ENCODE measurements around the gene ATP1B1. TPM values are rescaled to one million over a fixed set of nuclear protein-coding genes. Genes with fewer than 3 reads are reported as not detected.
A peak's percentile ranks its signal among the peaks of the same experiment; 100 is the strongest.

ATP1B1 gene
- total and polyA plus RNA-seq, 2 of the 13 experiments (the other 11 are each of a cell fraction or from before 2014, with no cell fraction given) = 134 to 135 TPM

DNA sequence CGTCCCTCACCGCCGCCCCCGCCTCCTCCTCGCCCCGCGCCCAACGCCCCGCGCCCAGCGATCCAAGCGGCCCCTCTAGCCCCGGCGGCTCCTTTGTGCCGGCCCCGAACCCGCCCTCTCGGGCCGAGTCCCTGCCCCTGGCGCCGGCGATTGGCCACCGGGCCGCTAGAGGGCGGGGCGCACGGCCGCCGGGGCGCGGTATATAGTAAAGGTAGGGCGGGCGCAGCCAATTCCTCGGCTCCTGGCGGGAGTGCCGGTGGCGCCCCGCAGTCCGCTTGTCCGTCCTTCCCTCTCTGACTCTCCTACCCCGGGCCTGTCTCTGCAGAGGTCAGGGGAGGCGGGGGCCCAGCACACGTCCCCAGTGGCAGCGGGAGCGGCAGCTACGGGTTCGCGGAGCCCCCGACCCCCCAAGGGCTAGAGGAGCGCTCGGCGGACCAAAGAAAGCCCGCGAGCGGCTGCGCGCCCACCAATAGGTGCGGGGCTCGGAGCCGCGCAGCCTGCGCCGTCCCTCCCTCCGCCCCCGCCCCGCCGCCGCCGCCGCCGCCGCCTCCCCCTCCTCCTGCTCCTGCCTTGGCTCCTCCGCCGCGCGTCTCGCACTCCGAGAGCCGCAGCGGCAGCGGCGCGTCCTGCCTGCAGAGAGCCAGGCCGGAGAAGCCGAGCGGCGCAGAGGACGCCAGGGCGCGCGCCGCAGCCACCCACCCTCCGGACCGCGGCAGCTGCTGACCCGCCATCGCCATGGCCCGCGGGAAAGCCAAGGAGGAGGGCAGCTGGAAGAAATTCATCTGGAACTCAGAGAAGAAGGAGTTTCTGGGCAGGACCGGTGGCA, at the start of gene ATP1B1 (continued):
- TF ChIP-seq ZBTB46 (CRISPR knock-in tag; IDR thresholded peaks at IDR 0.05; ENCODE audit: borderline replicate concordance) = no peak
- no peak for TF ChIP-seq SYNCRIP (IDR thresholded peaks at IDR 0.05; ENCODE audit: insufficient read depth, low read depth, low read length)
- peak; percentile 66; the same call in 1 of the 2 replicates for TF ChIP-seq POLR2AphosphoS2 (IDR thresholded peaks at IDR 0.05; ENCODE audit: low read depth, low read length)
- TF ChIP-seq ZNF343 (CRISPR knock-in tag; IDR thresholded peaks at IDR 0.05) = 0 out of 2 replicates have a peak, but pooled peaks have one; percentile 45
- TF ChIP-seq SATB2 (CRISPR knock-in tag; IDR thresholded peaks at IDR 0.05) = no peak
- 0 out of 2 replicates have a peak, but pooled peaks have one; percentile 40 for TF ChIP-seq ATF7-NPFF (CRISPR knock-in tag; IDR thresholded peaks at IDR 0.05; ENCODE audit: low read depth)
- TF ChIP-seq ZNF251 (CRISPR knock-in tag; IDR thresholded peaks at IDR 0.05) = no peak
- TF ChIP-seq SMC3 (IDR thresholded peaks at IDR 0.05; ENCODE audit: low read length) = no peak
- TF ChIP-seq TCF12 (IDR thresholded peaks at IDR 0.05) = no peak
- TF ChIP-seq TCF12 (CRISPR knock-in tag; IDR thresholded peaks at IDR 0.05) = no peak
- no peak for TF ChIP-seq MED8 (CRISPR knock-in tag; IDR thresholded peaks at IDR 0.05; ENCODE audit: insufficient replicate concordance)
- no peak for TF ChIP-seq ZMAT5 (CRISPR knock-in tag; IDR thresholded peaks at IDR 0.05; ENCODE audit: borderline replicate concordance, low read depth)
- no peak for TF ChIP-seq ASH2L (IDR thresholded peaks at IDR 0.05; ENCODE audit: insufficient read length, low read depth, low read length)
- no peak for TF ChIP-seq ZNF839 (CRISPR knock-in tag; IDR thresholded peaks at IDR 0.05; ENCODE audit: borderline replicate concordance)
- no peak for TF ChIP-seq ONECUT2 (CRISPR knock-in tag; IDR thresholded peaks at IDR 0.05)
- TF ChIP-seq, protein P1, sequence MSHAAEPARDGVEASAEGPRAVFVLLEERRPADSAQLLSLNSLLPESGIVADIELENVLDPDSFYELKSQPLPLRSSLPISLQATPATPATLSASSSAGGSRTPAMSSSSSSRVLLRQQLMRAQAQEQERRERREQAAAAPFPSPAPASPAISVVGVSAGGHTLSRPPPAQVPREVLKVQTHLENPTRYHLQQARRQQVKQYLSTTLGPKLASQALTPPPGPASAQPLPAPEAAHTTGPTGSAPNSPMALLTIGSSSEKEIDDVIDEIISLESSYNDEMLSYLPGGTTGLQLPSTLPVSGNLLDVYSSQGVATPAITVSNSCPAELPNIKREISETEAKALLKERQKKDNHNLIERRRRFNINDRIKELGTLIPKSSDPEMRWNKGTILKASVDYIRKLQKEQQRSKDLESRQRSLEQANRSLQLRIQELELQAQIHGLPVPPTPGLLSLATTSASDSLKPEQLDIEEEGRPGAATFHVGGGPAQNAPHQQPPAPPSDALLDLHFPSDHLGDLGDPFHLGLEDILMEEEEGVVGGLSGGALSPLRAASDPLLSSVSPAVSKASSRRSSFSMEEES (CRISPR knock-in tag; IDR thresholded peaks at IDR 0.05) = no peak
- TF ChIP-seq IKZF4 (CRISPR knock-in tag; IDR thresholded peaks at IDR 0.05; ENCODE audit: borderline replicate concordance, low read depth, not compliant biosample characterization) = no peak
- TF ChIP-seq NFIC (IDR thresholded peaks at IDR 0.05; ENCODE audit: low read length) = 0 out of 2 replicates have a peak, but pooled peaks have one; percentile 26
- no peak for TF ChIP-seq MIXL1 (CRISPR knock-in tag; IDR thresholded peaks at IDR 0.05)
- no peak for TF ChIP-seq ZSCAN30 (CRISPR knock-in tag; IDR thresholded peaks at IDR 0.05)
- TF ChIP-seq CHCHD3 (CRISPR knock-in tag; IDR thresholded peaks at IDR 0.05) = no peak
- TF ChIP-seq ZNF501 (CRISPR knock-in tag; IDR thresholded peaks at IDR 0.05) = no peak; the same call in none of the 2 replicates
- TF ChIP-seq, protein P2, sequence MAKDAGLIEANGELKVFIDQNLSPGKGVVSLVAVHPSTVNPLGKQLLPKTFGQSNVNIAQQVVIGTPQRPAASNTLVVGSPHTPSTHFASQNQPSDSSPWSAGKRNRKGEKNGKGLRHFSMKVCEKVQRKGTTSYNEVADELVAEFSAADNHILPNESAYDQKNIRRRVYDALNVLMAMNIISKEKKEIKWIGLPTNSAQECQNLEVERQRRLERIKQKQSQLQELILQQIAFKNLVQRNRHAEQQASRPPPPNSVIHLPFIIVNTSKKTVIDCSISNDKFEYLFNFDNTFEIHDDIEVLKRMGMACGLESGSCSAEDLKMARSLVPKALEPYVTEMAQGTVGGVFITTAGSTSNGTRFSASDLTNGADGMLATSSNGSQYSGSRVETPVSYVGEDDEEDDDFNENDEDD (CRISPR knock-in tag; IDR thresholded peaks at IDR 0.05; ENCODE audit: borderline replicate concordance) = no peak
